Mononuclear cell (primary cell): ENCODE results near the gene CD38. TPM values are rescaled to one million over a fixed set of nuclear protein-coding genes. Genes with fewer than 3 reads are reported as not detected.
"Not testable (repeated sequence)": the region's sequence is repeated elsewhere in the genome, so short reads cannot be mapped to it uniquely, and the experiment has no call there.

Experiments used
- H3K27me3 ChIP-seq: 2 replicates; pipeline ENCODE4 v1.6.0; 2011; ENCODE audit warnings: low read length, control low read depth; ENCODE audit not compliant: insufficient read depth
- H3K4me1 ChIP-seq: 2 replicates; pipeline ENCODE4 v1.5.1; 2011; ENCODE audit warnings: mild to moderate bottlenecking, low read length, control low read depth; ENCODE audit not compliant: insufficient read depth
- H3K4me3 ChIP-seq: 2 replicates; pipeline ENCODE4 v1.5.1; 2011; ENCODE audit warnings: mild to moderate bottlenecking, low read length, moderate library complexity
- H3K9me3 ChIP-seq: 2 replicates; pipeline ENCODE4 v1.5.1; 2011; ENCODE audit warnings: low read depth, mild to moderate bottlenecking, control low read depth, low read length
- total RNA-seq: library from RNA; depleted of rRNA; stranded (reverse); fragments of >200 nt; gene quantifications from one replicate; pipeline ENCODE4 v1.2.3, GENCODE V29; 2012

Gene CD38
- total RNA-seq, 1 donor = 7.5 TPM

DNA sequence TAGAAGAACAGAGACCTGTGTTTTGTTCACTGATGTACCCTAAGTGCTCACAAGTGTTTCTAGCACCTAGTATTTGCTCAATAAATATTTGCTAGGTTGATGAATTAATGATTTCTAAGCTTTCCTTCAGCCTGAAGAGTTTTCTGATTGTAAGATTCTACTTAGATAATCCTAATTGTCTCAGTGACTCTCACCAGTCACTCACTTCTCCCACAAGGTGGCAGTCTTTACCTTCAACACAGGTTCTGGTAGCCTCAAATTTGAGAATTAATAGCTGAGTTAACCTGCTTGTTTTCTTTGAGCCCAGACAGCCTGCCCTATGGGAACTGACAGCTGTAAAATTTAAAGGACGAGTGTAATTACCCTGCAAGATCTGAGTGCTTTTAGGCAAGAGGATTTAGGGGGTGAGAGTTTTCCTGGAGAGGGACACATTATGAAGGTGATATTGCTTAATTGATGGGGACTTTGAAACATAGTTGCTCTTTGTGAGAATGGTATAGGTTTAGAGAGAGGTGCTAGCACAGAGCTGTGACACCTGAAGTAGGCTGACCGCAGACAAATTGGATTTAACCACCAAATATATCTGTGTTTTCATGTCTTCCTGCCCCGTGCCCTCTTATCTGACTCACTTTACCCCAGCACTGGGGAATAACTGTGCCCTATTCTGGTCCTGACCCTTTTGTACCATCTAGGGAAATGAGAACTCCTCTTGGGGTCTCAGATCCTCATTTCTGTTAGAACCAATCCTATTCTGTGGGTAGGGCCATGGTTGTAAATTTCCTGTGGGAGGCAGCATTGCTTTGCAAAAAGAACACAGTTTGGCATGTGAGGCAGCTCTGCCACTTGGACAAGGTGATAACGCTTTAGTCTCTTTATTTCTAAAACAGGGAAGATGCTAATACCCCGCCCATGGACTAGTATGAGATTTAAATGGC lies 27.7 kb downstream of the CD38 start:
- peaks cover 36% of the 10 kb centered on the region for H3K4me1 ChIP-seq
- no peak overlapping the region for H3K4me3 ChIP-seq
- no peaks in the 10 kb centered on the region for H3K27me3 ChIP-seq
- no peaks in the 10 kb centered on the region for H3K9me3 ChIP-seq

DNA sequence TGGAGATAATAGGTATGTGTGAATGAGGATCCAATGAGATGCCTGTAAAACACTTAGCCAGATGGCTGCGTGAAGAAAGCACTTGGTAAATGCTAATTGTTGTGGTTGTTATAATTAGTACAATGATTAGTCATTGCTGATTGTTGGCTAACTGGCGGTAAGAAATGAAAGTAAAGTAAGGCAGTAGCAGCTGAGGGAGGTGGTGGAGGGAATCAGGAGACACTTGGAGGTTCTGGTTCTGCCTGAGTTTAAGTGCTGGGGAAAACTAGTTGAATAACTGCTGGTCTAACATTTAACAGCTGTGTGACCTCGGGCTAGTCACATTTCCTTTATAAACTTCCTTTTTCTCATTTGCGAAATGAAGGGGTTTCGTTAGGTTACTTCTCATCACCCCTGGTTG lies 30.9 kb downstream of the CD38 start:
- no peaks in the 10 kb centered on the region for H3K9me3 ChIP-seq
- no peaks in the 10 kb centered on the region for H3K27me3 ChIP-seq
- H3K4me3 ChIP-seq = no peak overlapping the region
- H3K4me1 ChIP-seq = peaks cover 45% of the 10 kb centered on the region

DNA sequence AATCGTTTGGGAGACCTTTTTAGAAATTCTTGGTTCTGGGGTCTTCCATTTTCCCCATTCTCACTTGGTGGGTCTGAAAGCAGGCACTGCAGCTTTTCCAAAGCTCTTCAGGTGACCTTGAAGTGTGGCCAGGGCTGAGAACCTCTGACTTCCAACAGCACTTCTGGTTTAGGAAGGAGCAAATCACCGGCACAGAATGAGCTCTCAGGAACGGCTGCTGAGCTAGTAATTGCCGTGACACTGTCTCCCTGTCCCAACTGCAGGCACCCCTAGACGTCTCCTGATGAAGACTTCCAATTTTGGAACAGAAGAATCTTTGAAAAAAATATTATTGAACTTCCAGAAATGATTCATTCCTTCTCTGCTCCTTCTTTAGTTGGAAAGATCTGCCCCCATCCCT lies 31.3 kb downstream of the CD38 start:
- H3K4me3 ChIP-seq = no peak overlapping the region
- no peaks in the 10 kb centered on the region for H3K27me3 ChIP-seq
- no peaks in the 10 kb centered on the region for H3K9me3 ChIP-seq
- peaks cover 45% of the 10 kb centered on the region for H3K4me1 ChIP-seq

GRCh38 chr4:15811703-15812337 lies 33.7 kb downstream of the CD38 start:
- H3K4me3 ChIP-seq = no peak overlapping the region
- H3K4me1 ChIP-seq = peaks cover 35% of the 10 kb centered on the region
- H3K9me3 ChIP-seq = no peaks in the 10 kb centered on the region
- H3K27me3 ChIP-seq = no peaks in the 10 kb centered on the region

GRCh38 chr4:15832523-15833451 lies 54.7 kb downstream of the CD38 start:
- Histone ChIP-seq H3K27me3 (no peaks in the 10 kb centered on the region), H3K9me3 (no peaks in the 10 kb centered on the region), H3K4me1 (peaks cover 9% of the 10 kb centered on the region), H3K4me3 (no peak overlapping the region)

DNA sequence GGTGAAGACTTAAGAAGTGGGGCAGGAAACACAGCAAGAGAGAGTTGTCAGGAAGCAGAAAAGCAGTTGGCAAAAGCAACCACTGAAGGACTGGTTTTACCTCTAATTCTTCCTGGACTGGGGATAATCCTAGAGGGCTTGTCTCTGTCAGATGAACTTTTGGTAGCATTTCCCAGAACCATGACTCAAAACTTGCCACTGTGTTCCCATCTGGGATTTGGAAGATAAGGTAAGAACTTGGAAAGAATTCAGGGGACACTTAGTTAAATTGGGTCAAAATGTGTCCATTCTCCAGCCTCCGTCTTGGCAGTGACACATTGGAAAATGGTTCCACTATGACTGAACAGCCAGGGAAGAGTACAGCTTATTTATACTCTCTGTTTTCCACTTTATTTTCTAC lies 55.7 kb downstream of the CD38 start:
- no peaks in the 10 kb centered on the region for H3K9me3 ChIP-seq
- no peak overlapping the region for H3K4me3 ChIP-seq
- H3K27me3 ChIP-seq = no peaks in the 10 kb centered on the region
- H3K4me1 ChIP-seq = peaks cover 9% of the 10 kb centered on the region

- Histone ChIP-seq H3K9me3 (no peaks in the 10 kb centered on the region), H3K4me1 (peaks cover 9% of the 10 kb centered on the region), H3K4me3 (no peak overlapping the region)
These were observed 58.2 kb downstream of the CD38 start for GRCh38 chr4:15836362-15836761.

GRCh38 chr4:15837591-15837990 lies 59.5 kb downstream of the CD38 start:
- H3K4me3 ChIP-seq = no peak overlapping the region
- H3K9me3 ChIP-seq = no peaks in the 10 kb centered on the region
- H3K27me3 ChIP-seq = no peaks in the 10 kb centered on the region
- H3K4me1 ChIP-seq = peaks cover 4% of the 10 kb centered on the region

More at GRCh38 chr4:15836362-15836761, 58.2 kb downstream of the CD38 start:
- no peaks in the 10 kb centered on the region for H3K27me3 ChIP-seq

DNA sequence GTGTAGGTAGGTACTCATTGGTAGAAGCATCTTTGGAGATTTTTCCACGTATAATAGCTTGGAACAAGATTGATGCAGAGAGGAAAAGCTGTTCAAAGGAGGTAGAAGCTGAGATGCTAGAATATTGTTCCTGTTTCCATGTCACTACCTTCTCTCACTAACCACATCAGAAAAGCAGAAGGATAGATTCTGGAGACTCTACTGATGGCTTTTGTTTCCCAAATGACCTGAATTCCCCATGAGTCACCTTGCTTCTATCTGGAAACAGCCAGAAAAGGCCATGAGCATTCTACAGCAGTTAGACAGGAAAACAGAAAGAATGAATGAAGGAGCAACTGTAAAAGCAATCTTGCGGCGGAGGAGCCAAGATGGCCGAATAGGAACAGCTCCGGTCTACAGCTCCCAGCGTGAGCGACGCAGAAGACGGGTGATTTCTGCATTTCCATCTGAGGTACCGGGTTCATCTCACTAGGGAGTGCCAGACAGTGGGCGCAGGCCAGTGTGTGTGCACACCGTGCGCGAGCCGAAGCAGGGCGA lies 63.1 kb downstream of the CD38 start:
- not testable (repeated sequence) for H3K4me1 ChIP-seq, H3K27me3 ChIP-seq, H3K4me3 ChIP-seq, H3K9me3 ChIP-seq

- Histone ChIP-seq H3K27me3 (no peaks in the 10 kb centered on the region), H3K4me3 (no peak overlapping the region), H3K4me1 (no peaks in the 10 kb centered on the region), H3K9me3 (no peaks in the 10 kb centered on the region)
These were observed 69.6 kb downstream of the CD38 start for GRCh38 chr4:15847746-15848145.

DNA sequence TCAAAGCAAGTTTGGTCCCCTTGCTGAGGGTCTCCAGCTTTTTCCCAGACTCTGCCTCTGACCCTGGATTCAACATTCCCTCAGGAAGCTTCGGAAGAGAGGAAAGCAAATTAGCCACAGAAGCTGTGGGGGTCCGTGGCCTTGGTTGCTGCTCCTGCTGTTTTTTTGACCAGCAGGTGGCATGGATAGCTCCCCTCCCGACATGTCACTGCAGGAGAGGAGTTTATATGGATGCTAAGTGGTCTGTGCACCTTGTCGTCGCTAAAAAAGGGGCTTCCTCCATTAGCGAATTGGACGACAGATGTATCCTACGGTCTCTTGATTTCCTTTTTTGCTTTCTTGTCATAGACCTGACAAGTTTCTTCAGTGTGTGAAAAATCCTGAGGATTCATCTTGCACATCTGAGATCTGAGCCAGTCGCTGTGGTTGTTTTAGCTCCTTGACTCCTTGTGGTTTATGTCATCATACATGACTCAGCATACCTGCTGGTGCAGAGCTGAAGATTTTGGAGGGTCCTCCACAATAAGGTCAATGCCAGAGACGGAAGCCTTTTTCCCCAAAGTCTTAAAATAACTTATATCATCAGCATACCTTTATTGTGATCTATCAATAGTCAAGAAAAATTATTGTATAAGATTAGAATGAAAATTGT lies 70.2 kb downstream of the CD38 start:
- Histone ChIP-seq H3K27me3 (no peaks in the 10 kb centered on the region), H3K4me3 (no peak overlapping the region), H3K4me1 (no peaks in the 10 kb centered on the region), H3K9me3 (no peaks in the 10 kb centered on the region)

DNA sequence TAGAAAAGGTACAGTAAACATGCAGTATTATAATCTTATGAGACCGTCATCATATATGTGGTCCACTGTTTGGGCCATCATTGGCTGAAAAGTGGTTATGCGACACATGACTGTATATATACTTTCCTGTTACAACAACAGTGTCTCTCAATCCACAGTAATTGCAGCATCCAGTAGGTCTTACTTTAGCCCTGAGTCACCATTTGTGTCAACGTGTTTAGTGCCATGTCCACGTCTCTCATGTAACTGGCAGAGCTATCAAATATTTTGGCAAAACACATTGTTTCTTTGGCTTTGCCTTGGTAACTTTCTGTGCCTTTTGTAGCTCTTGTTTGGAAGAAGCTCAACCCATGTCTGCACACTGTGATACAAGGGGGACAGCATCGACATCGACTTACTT lies 73.8 kb downstream of the CD38 start:
- H3K27me3 ChIP-seq = no peaks in the 10 kb centered on the region
- no peaks in the 10 kb centered on the region for H3K4me1 ChIP-seq
- H3K9me3 ChIP-seq = no peaks in the 10 kb centered on the region

DNA sequence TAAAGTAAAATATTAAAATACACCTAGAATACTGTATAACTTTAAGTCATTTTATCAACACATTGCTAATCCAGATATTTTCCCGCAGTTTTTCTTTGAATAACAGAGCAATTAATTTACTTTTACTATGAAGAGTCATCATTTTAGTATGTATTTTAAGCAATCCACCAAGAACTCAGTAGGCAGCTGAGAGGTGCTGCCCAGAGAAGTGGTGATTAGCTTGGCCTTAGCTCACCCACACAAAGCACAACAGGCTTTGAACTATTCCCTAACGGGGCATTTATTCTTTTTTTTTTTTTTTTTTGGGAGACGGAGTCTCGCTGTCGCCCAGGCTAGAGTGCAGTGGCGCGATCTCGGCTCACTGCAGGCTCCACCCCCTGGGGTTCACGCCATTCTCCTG lies 74.4 kb downstream of the CD38 start:
- H3K9me3 ChIP-seq = no peaks in the 10 kb centered on the region
- no peaks in the 10 kb centered on the region for H3K4me1 ChIP-seq
- H3K4me3 ChIP-seq = no peak overlapping the region
- no peaks in the 10 kb centered on the region for H3K27me3 ChIP-seq

More for the DNA sequence above, 73.8 kb downstream of the CD38 start:
- no peak overlapping the region for H3K4me3 ChIP-seq

GRCh38 chr4:15853345-15853744 lies 75.2 kb downstream of the CD38 start:
- H3K4me1 ChIP-seq = no peaks in the 10 kb centered on the region
- no peaks in the 10 kb centered on the region for H3K27me3 ChIP-seq
- no peaks in the 10 kb centered on the region for H3K9me3 ChIP-seq
- H3K4me3 ChIP-seq = no peak overlapping the region
